HUDEP-2 (cell line): ENCODE results near the gene FAM50A.
"Not testable (repeated sequence)": the region's sequence is repeated elsewhere in the genome, so short reads cannot be mapped to it uniquely, and the experiment has no call there.

Experiments
- DNase-seq, 76 experiments: peaks; one replicate each; lab custom pipeline; 2025; ENCODE audit not compliant: unreplicated experiment in 76 of 76; lab: John Stamatoyannopoulos, UW

Gene FAM50A

GRCh38 chrX:154481195-154481594 lies 37.3 kb downstream of the FAM50A start:
- no peak for DNase-seq

GRCh38 chrX:154481911-154482601 lies 38.1 kb downstream of the FAM50A start:
- DNase-seq: no peak

GRCh38 chrX:154482786-154483185 lies 38.8 kb downstream of the FAM50A start:
- DNase-seq: no peak

- no peak for DNase-seq
Measured at GRCh38 chrX:154483325-154483724, 39.4 kb downstream of the FAM50A start.

- peak in 64 of 76 experiments; percentile 1 to 76 (median 46) for DNase-seq
Measured at GRCh38 chrX:154484255-154485149, 40.6 kb downstream of the FAM50A start.

- peak in 12 of 76 experiments; percentile 5 to 26 (median 18) for DNase-seq
Measured at GRCh38 chrX:154485150-154486051, 41.5 kb downstream of the FAM50A start.

- DNase-seq: peak in 5 of 76 experiments; percentile 7 to 26 (median 23)
Measured at GRCh38 chrX:154486052-154486395, 42.1 kb downstream of the FAM50A start.

GRCh38 chrX:154486396-154487207 lies 42.7 kb downstream of the FAM50A start, which contains the start of gene UBL4A:
Gene UBL4A, minus strand, starts transcription at chrX:154486615. Its CDS starts 31 bp downstream, at chrX:154486584.
- DNase-seq: peak in 49 of 76 experiments; percentile 3 to 78 (median 35)

GRCh38 chrX:154487518-154488290 lies 43.8 kb downstream of the FAM50A start:
- DNase-seq: no peak

GRCh38 chrX:154488336-154489075 lies 44.6 kb downstream of the FAM50A start:
- no peak for DNase-seq

- DNase-seq: no peak
Measured at GRCh38 chrX:154489182-154489581, 45.2 kb downstream of the FAM50A start.

- peak in 21 of 76 experiments; percentile 1 to 45 (median 26) for DNase-seq
Measured at GRCh38 chrX:154490021-154490413, 46.1 kb downstream of the FAM50A start.

- peak in 74 of 76 experiments; percentile 37 to 94 (median 86) for DNase-seq
Measured at GRCh38 chrX:154490414-154491083, 46.6 kb downstream of the FAM50A start, which contains the start of gene SLC10A3. Gene SLC10A3, minus strand, starts transcription at chrX:154490629. Its CDS starts 1,689 bp downstream, at chrX:154488940.

GRCh38 chrX:154494715-154495114 lies 50.8 kb downstream of the FAM50A start:
- DNase-seq: no peak

GRCh38 chrX:154495472-154495922 lies 51.6 kb downstream of the FAM50A start:
- peak in 41 of 76 experiments; percentile 1 to 78 (median 44) for DNase-seq

GRCh38 chrX:154496591-154497137 lies 52.7 kb downstream of the FAM50A start:
- not testable (repeated sequence) for DNase-seq
